ENCODE data around the gene ZNF22.

Gene ZNF22

DNA sequence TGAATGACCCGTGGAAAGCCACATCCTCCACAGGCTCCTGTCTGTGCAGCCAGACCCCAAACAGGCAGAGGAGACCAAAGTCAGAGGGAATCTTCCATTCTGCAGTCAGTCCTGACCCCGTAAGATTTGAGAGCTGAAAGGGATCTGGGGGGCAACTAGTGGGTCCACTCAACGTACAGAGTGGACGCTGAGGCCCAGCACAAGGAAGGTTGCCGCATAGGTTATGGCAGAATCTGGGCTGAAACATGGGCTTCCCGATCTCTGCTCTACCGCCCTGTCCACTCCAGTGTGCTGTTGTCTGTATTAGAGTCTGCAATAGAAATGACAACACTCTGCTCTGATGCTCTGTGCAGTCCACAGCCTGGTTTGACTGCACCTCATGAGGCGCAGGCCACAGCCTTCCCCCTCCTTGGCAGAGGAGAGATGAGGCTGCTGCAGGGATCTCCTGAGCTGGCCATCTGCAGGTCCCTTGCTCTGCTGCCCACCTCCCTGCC is 7.9 kb upstream of the ZNF22 start:
- ChIA-PET POLR2A (no interaction called here), CTCF (interaction anchor here (0.8 to 4.8 kb wide), 5 partner anchors 11 to 60 kb away, joined by 3 to 18 read pairs (median 4); no protein-coding TSS in a partner anchor)
- TF ChIP-seq, protein P1, sequence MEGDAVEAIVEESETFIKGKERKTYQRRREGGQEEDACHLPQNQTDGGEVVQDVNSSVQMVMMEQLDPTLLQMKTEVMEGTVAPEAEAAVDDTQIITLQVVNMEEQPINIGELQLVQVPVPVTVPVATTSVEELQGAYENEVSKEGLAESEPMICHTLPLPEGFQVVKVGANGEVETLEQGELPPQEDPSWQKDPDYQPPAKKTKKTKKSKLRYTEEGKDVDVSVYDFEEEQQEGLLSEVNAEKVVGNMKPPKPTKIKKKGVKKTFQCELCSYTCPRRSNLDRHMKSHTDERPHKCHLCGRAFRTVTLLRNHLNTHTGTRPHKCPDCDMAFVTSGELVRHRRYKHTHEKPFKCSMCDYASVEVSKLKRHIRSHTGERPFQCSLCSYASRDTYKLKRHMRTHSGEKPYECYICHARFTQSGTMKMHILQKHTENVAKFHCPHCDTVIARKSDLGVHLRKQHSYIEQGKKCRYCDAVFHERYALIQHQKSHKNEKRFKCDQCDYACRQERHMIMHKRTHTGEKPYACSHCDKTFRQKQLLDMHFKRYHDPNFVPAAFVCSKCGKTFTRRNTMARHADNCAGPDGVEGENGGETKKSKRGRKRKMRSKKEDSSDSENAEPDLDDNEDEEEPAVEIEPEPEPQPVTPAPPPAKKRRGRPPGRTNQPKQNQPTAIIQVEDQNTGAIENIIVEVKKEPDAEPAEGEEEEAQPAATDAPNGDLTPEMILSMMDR (IDR thresholded peaks at IDR 0.05; ENCODE audit: control extremely low read depth, extremely low read depth, low read depth, missing control alignments), result no peak
- no peak for DNase-seq (ENCODE audit: extremely low spot score)

DNA sequence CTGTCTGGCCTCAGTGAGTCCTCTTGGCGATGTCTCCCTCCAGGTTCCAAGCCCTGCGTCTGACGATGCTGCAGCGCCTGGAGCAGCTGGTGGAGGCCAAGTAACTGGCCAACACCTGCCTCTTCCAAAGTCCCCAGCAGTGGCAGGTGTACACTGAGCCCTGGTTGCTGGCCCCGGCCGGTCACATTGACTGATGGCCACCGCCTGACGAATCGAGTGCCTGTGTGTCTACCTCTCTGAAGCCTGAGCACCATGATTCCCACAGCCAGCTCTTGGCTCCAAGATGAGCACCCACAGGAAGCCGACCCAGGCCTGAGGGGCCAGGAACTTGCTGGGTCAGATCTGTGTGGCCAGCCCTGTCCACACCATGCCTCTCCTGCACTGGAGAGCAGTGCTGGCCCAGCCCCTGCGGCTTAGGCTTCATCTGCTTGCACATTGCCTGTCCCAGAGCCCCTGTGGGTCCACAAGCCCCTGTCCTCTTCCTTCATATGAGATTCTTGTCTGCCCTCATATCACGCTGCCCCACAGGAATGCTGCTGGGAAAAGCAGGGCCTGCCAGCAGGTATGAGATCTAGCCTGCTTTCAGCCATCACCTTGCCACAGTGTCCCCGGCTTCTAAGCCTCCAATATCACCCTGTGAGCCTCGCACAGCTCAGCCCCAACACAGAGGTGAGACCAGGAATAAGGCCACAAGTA is 7.3 kb upstream of the ZNF22 start:
- TF ChIP-seq, protein P1 (IDR thresholded peaks at IDR 0.05; ENCODE audit: control extremely low read depth, extremely low read depth, low read depth, missing control alignments), result no peak
- ChIA-PET CTCF (interaction anchor here (1.4 to 4.8 kb wide), 3 partner anchors 15 to 60 kb away, joined by 3 to 18 read pairs (median 10); no protein-coding TSS in a partner anchor), POLR2A (interaction anchor here (3.4 kb wide), 1 partner anchor 15 kb away, joined by 13 read pairs; the partner anchor contains the start of gene DEPP1)
- no peak for DNase-seq (ENCODE audit: extremely low spot score)

DNA sequence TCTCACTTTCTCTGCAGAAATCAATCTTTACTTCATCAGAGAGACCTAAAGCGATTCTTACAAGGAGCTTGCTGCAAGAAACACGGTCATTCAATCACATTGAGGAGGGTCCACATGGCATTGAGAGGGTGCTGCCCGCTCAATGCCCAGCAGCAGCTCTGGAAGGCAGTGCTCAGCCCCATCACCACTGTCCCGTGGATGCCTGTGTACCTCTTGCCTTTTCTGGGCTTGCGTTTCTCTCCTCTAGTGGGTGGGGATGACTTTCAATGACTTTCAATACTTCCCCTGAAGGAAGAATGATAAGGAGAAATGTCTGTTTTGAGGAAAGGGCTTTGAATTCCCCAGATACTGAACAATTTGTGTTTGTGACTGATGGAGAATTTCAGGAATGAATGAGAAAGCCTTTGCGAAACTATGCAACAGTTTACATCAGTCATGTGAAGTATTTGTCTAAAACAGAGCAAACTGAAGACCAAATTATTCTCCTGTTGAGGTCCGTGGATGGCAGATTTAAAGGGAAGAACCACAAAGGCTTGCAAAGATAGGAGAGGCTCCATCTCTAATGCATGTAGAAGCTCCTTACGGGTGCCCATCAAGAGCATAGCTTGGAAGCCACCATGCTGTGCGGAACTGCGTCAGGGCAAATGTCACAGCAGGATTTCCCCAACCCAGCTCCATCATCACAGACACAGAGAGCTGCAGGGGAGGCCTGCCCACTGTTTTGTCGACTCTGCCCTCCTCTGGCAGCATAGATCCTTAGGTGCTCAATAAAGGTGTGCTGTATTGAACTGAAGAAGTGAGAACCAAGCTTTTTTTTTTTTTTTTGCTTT is 6.6 kb upstream of the ZNF22 start:
- TF ChIP-seq, protein P1 (IDR thresholded peaks at IDR 0.05; ENCODE audit: control extremely low read depth, extremely low read depth, low read depth, missing control alignments), result no peak
- ChIA-PET CTCF (interaction anchor here (1.0 to 4.8 kb wide), 4 partner anchors 14 to 61 kb away, joined by 3 to 18 read pairs (median 6); no protein-coding TSS in a partner anchor), POLR2A (interaction anchor here (3.4 kb wide), 1 partner anchor 16 kb away, joined by 13 read pairs; the partner anchor contains the start of gene DEPP1)
- no peak for DNase-seq (ENCODE audit: extremely low spot score)

DNA sequence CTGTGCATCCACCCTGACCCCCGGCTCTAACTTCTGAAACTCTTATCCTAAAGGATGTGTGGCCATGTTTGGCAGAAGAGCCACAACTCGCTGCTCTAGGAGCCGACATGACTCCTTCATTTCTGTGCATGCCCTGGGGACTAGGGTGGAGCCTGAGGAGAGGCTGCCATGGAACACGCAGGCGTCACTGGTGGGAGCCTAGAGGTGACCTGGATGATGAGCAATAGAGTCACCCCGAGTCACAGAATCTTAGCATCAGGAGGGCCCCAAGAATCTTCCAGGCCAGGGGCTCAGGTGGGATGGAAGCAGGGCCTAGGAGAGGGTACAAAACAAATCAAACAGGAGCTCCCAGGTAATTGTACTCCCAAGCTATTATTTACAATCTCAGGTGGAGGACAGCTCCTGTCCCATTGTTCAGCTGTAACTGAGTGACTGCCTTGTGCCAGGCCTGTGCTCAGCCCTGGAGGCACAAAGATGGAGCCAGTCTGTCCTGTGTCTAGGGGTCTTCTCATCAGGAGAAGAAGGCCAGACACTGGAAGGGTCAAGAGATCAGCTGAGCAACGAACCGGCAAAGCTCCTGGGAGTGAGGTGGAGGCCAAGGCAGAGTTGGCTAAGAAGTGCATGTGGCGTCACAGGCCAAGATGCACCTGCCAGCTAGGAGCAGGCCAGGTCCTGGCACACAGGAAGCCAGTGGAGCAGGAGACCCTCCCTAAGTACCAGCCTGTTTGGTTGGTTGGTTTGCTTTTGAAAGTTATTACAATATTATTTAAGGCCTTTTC is 5.8 kb upstream of the ZNF22 start:
- no peak for DNase-seq (ENCODE audit: extremely low spot score)
- POLR2A ChIA-PET, result interaction anchor here (3.4 kb wide), 1 partner anchor 16 kb away, joined by 13 read pairs; the partner anchor contains the start of gene DEPP1
- CTCF ChIA-PET, result interaction anchor here (1.0 to 4.8 kb wide), 7 partner anchors 8 to 62 kb away, joined by 3 to 18 read pairs (median 4); no protein-coding TSS in a partner anchor
- TF ChIP-seq, protein P1 (IDR thresholded peaks at IDR 0.05; ENCODE audit: control extremely low read depth, extremely low read depth, low read depth, missing control alignments), result no peak

DNA sequence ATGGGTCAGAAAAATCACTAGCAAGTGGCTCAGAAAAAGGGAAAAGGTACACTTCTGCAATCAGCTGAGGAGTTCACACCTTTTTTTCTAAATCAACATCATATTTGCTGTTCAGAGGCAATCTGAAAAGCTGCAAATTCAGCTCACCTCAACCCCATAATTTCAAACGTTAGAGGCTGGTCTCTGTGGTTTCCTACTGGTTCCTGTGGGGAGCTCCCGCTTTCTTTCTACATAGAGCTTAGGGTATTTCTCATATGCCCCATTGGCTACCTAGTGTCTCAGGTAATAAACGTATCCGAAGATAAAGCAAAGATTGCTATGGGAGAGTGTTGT is 5.2 kb upstream of the ZNF22 start:
- CTCF ChIA-PET, result interaction anchor here (0.9 to 4.8 kb wide), 7 partner anchors 9 to 62 kb away, joined by 3 to 18 read pairs (median 4); no protein-coding TSS in a partner anchor
- TF ChIP-seq, protein P1 (IDR thresholded peaks at IDR 0.05; ENCODE audit: control extremely low read depth, extremely low read depth, low read depth, missing control alignments), result no peak
- DNase-seq (ENCODE audit: extremely low spot score), result no peak
- POLR2A ChIA-PET, result interaction anchor here (3.4 kb wide), 1 partner anchor 17 kb away, joined by 13 read pairs; the partner anchor contains the start of gene DEPP1
